ENCODE results near the gene MOV10. TPM values are rescaled to one million over a fixed set of nuclear protein-coding genes. Genes with fewer than 3 reads are reported as not detected.

MOV10 gene
- total RNA-seq, 1 donor from 2014 or later: 53.0 TPM

GRCh38 chr1:112748396-112748795, 73.9 kb downstream of the MOV10 start:
- TF ChIP-seq CTCF (IDR thresholded peaks at IDR 0.05): no peak
- TF ChIP-seq POLR2AphosphoS5 (IDR thresholded peaks at IDR 0.05; ENCODE audit: insufficient read depth in 1 of 2, low read depth in 1 of 2): no peak
- no peak for TF ChIP-seq POLR2A (IDR thresholded peaks at IDR 0.05)
- no peak for DNase-seq (ENCODE audit: extremely low spot score in 2 of 2)
- no peaks in the 10 kb centered on the region for H3K27me3 ChIP-seq
- H3K36me3 ChIP-seq: no peaks in the 10 kb centered on the region
- intact Hi-C loops (cut with DNase I): no loop called here
- H3K27ac ChIP-seq: no peak overlapping the region
- no peaks in the 10 kb centered on the region for H3K9me3 ChIP-seq
- H3K4me1 ChIP-seq: peaks cover 12% of the 10 kb centered on the region
- H3K4me3 ChIP-seq: no peak overlapping the region

Small RNAs within 50 kb of the gene (small RNA-seq; reads per million reads assigned to genes)
- gene RNU7-70P: not detected

Other genes with a start within 250 kb of the MOV10 start
- 16.0 TPM for gene WNT2B, start 165.7 kb upstream of the MOV10 start, total RNA-seq
- gene ST7L, start 55.5 kb upstream of the MOV10 start, total RNA-seq: 16.7 TPM
- 126 TPM for gene CAPZA1, start 54.8 kb upstream of the MOV10 start, total RNA-seq
- 251 TPM for gene RHOC, start 32.5 kb downstream of the MOV10 start, total RNA-seq
- gene PPM1J, start 40.7 kb downstream of the MOV10 start, total RNA-seq: 7.9 TPM